OCI-LY7 (cell line): ENCODE results near the gene TAF10.

Source experiments
- EZH2phosphoT487 ChIP-seq: fragments of 200-600 bp; sonication (generic); IDR thresholded peaks from 2 replicates; pipeline ENCODE4 v1.6.1; 2018; ENCODE audit warnings: low read depth, borderline replicate concordance, mild to moderate bottlenecking, mixed run types, antibody characterized with exemption, low read length, moderate library complexity, mixed read lengths
- TF ChIP-seq, protein P1 (sequence below): fragments of 200-600 bp; sonication (generic); conservative IDR thresholded peaks from 2 replicates; pipeline ENCODE4 v1.5.1; 2014; ENCODE audit warnings: mild to moderate bottlenecking, antibody characterized with exemption, low read length, moderate library complexity, mixed read lengths

DNA sequence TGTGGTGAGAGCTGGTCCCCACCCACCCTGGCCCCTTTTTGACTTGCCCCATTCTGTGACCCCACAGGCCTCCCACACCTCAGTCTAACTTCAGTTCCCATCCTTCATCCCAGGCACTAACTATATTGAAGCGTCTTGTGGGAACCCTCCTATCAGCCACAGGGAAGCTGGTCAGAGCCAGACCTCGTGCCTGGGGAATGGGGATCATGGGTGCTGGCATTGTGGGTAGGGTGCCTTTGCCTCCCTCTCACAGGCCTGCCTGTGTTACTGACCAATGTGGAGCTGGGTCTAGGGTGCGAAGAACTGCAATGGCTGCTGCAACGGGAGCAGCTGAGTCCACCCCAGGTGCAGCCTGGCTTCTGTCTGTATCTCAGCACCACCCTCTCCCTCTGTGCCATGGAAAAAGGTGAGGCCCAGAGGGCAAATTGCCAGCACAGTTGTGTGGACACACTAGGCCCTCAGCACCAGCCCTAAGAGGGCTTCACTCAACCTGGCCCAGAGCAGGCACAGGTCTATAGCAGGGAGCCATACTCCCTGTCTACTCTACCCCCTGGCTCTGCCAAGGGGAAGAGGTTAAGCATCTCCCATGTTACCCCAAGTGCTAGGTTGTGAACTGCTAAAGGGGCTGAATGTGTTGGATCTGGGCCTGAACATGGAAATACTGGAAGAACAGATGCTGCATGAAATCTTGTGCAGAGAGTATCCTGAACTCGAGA lies 45.9 kb downstream of the TAF10 start:
- TF ChIP-seq, protein P1, sequence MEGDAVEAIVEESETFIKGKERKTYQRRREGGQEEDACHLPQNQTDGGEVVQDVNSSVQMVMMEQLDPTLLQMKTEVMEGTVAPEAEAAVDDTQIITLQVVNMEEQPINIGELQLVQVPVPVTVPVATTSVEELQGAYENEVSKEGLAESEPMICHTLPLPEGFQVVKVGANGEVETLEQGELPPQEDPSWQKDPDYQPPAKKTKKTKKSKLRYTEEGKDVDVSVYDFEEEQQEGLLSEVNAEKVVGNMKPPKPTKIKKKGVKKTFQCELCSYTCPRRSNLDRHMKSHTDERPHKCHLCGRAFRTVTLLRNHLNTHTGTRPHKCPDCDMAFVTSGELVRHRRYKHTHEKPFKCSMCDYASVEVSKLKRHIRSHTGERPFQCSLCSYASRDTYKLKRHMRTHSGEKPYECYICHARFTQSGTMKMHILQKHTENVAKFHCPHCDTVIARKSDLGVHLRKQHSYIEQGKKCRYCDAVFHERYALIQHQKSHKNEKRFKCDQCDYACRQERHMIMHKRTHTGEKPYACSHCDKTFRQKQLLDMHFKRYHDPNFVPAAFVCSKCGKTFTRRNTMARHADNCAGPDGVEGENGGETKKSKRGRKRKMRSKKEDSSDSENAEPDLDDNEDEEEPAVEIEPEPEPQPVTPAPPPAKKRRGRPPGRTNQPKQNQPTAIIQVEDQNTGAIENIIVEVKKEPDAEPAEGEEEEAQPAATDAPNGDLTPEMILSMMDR = no peak
- no peak for TF ChIP-seq EZH2phosphoT487
